Smooth muscle cell (in vitro differentiated cells): ENCODE data around the gene RGP1. TPM values are rescaled to one million over a fixed set of nuclear protein-coding genes. Genes with fewer than 3 reads are reported as not detected.
A peak's percentile ranks its signal among the peaks of the same experiment; 100 is the strongest.

Experiments
- DNase-seq: peaks from one replicate; lab custom pipeline; 2025; ENCODE audit not compliant: unreplicated experiment; lab: John Stamatoyannopoulos, UW
- H2AFZ ChIP-seq: fragments of 200-600 bp; sonication (generic); 2 replicates; pipeline ENCODE4 v1.6.0; 2016; ENCODE audit warnings: antibody characterized with exemption, low read depth, mild to moderate bottlenecking
- H3F3A ChIP-seq: fragments of 200-600 bp; sonication (generic); 2 replicates; pipeline ENCODE4 v1.6.0; 2017; ENCODE audit warnings: antibody characterized with exemption, low read depth
- H3K27ac ChIP-seq: fragments of 200-600 bp; sonication (generic); 2 replicates; pipeline ENCODE4 v1.5.1; 2016; ENCODE audit warnings: low read depth, mild to moderate bottlenecking
- H3K27me3 ChIP-seq: fragments of 200-600 bp; sonication (generic); 2 replicates; pipeline ENCODE4 v1.6.1; 2016; ENCODE audit warnings: low read depth, mild to moderate bottlenecking
- H3K36me3 ChIP-seq: fragments of 200-600 bp; sonication (generic); 2 replicates; pipeline ENCODE4 v1.5.1; 2016; ENCODE audit warnings: low read depth
- H3K4me1 ChIP-seq: fragments of 200-600 bp; sonication (generic); 2 replicates; pipeline ENCODE4 v1.5.1; 2016; ENCODE audit warnings: low read depth
- H3K4me2 ChIP-seq: fragments of 200-600 bp; sonication (generic); 2 replicates; pipeline ENCODE4 v1.6.0; 2016; ENCODE audit warnings: mild to moderate bottlenecking
- H3K4me3 ChIP-seq: fragments of 200-600 bp; sonication (generic); 2 replicates; pipeline ENCODE4 v1.5.1; 2016; ENCODE audit warnings: mild to moderate bottlenecking
- H3K79me2 ChIP-seq: fragments of 200-600 bp; sonication (generic); 2 replicates; pipeline ENCODE4 v1.6.0; 2016; ENCODE audit warnings: low read depth, mild to moderate bottlenecking
- H3K9ac ChIP-seq: fragments of 200-600 bp; sonication (generic); 2 replicates; pipeline ENCODE4 v1.6.0; 2016; ENCODE audit warnings: low read depth
- H3K9me3 ChIP-seq: fragments of 200-600 bp; sonication (generic); replicated peaks from 2 replicates; pipeline ENCODE4 v1.5.1; 2016; ENCODE audit warnings: low read depth
- H4K20me1 ChIP-seq: fragments of 200-600 bp; sonication (generic); 2 replicates; pipeline ENCODE4 v1.6.0; 2016; ENCODE audit warnings: low read depth
- WGBS: methylation state at CpG from one replicate; pipeline ENCODE4 v1.1.7; 2016; ENCODE audit warnings: low lambda C conversion rate; 5-methylcytosine and 5-hydroxymethylcytosine counted together
- polyA plus RNA-seq: library from polyadenylated mRNA; unstranded; fragments of >200 nt; fragmentation: Nextera tagmentation; extraction: Ambion mirVana; gene quantifications from 2 replicates; pipeline ENCODE4 v1.2.1, GENCODE V29; 2016
- total RNA-seq: library from RNA; depleted of rRNA; stranded (reverse); fragments of >200 nt; gene quantifications from 2 replicates; pipeline ENCODE4 v1.2.3, GENCODE V29; 2014
- TF ChIP-seq, protein P1 (sequence below): fragments of 200-600 bp; sonication (generic); IDR thresholded peaks from 2 replicates; pipeline ENCODE4 v1.5.1; 2017; ENCODE audit warnings: borderline replicate concordance, mild to moderate bottlenecking, antibody characterized with exemption; ENCODE audit not compliant: insufficient read depth, poor library complexity, severe bottlenecking

The RGP1 gene
- total and polyA plus RNA-seq, 2 experiments from 2014 or later, result 12.8 to 15.3 TPM

DNA sequence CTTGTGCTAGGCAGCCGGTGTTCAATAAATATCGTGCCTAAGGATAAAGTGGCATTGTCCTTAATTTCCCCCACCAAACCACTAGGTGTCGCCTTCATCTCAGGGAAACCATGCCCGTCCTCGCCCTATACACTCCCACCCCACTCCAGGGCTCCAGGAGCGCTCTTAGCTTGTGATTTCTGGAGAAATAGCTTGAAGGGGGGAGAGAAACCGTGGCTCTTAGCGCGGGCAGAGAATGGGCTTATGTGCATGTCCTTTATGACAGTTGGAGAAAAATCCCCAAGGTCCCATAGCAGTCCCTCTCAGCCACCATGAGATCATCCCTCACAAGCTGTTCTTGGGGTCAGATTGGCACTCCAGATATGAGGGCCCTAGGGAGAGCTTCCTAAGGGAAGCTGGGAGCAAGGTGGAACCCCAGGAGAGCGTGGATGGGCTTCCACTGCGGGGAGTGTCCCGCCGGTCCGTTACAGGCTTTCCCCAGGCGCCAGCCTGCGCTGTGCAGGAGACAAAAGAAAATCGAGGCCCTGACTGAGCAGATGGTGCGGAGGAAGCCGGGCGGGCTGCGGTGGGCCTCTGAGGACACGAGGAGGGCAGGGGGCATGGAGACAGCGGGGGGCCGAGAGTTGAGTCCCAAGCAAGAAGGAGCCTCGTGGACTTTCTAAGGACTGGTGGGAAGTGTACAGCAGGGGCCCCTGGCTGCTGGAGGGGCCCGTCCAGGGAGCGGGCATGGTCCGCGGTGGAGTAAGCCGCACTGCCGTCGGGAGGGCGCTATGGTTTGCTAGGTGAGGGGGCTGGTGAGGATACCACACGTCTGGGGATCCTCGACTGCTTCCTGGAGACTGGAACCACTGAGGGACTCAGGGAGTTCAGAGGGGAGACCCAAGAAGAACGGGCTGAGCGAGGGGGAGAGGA lies 41.6 kb downstream of the RGP1 start:
- TF ChIP-seq, protein P1, sequence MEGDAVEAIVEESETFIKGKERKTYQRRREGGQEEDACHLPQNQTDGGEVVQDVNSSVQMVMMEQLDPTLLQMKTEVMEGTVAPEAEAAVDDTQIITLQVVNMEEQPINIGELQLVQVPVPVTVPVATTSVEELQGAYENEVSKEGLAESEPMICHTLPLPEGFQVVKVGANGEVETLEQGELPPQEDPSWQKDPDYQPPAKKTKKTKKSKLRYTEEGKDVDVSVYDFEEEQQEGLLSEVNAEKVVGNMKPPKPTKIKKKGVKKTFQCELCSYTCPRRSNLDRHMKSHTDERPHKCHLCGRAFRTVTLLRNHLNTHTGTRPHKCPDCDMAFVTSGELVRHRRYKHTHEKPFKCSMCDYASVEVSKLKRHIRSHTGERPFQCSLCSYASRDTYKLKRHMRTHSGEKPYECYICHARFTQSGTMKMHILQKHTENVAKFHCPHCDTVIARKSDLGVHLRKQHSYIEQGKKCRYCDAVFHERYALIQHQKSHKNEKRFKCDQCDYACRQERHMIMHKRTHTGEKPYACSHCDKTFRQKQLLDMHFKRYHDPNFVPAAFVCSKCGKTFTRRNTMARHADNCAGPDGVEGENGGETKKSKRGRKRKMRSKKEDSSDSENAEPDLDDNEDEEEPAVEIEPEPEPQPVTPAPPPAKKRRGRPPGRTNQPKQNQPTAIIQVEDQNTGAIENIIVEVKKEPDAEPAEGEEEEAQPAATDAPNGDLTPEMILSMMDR, result peak; percentile 84

DNA sequence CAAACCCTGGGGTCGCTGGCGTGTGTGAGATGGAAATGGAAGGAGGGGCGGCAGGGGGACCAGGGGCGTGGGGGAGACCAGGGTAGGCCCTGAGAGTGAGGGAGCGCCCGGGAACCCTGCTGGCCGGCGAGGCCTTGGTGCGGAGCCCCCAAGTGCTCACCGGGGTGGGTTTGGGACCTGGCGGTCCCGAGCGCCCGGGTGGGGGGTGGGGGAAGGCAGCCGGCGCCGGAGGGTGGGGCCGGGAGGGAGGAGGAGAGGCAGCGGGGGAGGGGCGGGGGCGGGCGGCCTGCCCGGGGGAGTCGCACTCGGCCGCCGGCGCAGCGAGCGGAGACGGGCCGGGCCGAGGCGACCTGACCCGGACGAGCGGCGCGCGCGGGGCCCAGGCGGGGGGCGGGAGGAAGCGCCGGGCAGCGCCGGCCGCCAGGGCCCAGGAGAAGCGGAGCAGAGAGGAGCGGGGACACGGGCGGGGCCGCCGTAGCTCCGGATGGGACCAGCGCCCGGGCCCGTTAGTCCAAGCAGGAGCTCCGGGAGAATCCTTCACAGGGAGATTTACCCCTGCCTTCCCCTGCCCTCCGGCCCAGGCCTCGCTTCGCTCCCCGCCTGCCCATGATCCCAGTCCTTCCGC lies 42.3 kb downstream of the RGP1 start, which contains the start of gene NPR2:
NPR2 (plus strand) TSS at position 295 of the 625 bp plus-strand sequence. CDS start 818 bp downstream, outside the sequence.
- peaks cover 12% of the 10 kb centered on the region for H3K4me1 ChIP-seq
- TF ChIP-seq, protein P1, result no peak
- no peaks in the 10 kb centered on the region for H3K36me3 ChIP-seq
- no peak within 1 kb of the TSS for H3K27ac ChIP-seq
- H3F3A ChIP-seq, result no peaks in the 10 kb centered on the region
- peak; percentile 27 for DNase-seq
- no peaks in the 10 kb centered on the region for H4K20me1 ChIP-seq
- peak within 1 kb of the TSS; percentile 57 for H3K4me3 ChIP-seq
- H3K9me3 ChIP-seq, result no peaks in the 10 kb centered on the region
- H2AFZ ChIP-seq, result peak within 1 kb of the TSS; percentile 87
- H3K79me2 ChIP-seq, result no peaks in the 10 kb centered on the region
- no peaks in the 10 kb centered on the region for H3K27me3 ChIP-seq
- WGBS, result 2% methylated on average over 29 of the region's 64 CpGs
- peak within 1 kb of the TSS; percentile 47 for H3K9ac ChIP-seq
- peak within 1 kb of the TSS; percentile 91 for H3K4me2 ChIP-seq

More for the DNA sequence above, 41.6 kb downstream of the RGP1 start:
- peak; percentile 17 for DNase-seq
- H4K20me1 ChIP-seq, result no peaks in the 10 kb centered on the region
- no peaks in the 10 kb centered on the region for H3F3A ChIP-seq
- H3K79me2 ChIP-seq, result no peaks in the 10 kb centered on the region
- peak overlapping the region; percentile 57 for H3K4me3 ChIP-seq
- H2AFZ ChIP-seq, result peak overlapping the region; percentile 87
- no peak overlapping the region for H3K27ac ChIP-seq
- H3K27me3 ChIP-seq, result no peaks in the 10 kb centered on the region
- H3K9ac ChIP-seq, result no peak overlapping the region
- H3K4me1 ChIP-seq, result peaks cover 12% of the 10 kb centered on the region
- no peaks in the 10 kb centered on the region for H3K9me3 ChIP-seq
- 24% methylated on average over 34 of the region's 37 CpGs for WGBS
- H3K36me3 ChIP-seq, result no peaks in the 10 kb centered on the region
- H3K4me2 ChIP-seq, result peak overlapping the region; percentile 91

DNA sequence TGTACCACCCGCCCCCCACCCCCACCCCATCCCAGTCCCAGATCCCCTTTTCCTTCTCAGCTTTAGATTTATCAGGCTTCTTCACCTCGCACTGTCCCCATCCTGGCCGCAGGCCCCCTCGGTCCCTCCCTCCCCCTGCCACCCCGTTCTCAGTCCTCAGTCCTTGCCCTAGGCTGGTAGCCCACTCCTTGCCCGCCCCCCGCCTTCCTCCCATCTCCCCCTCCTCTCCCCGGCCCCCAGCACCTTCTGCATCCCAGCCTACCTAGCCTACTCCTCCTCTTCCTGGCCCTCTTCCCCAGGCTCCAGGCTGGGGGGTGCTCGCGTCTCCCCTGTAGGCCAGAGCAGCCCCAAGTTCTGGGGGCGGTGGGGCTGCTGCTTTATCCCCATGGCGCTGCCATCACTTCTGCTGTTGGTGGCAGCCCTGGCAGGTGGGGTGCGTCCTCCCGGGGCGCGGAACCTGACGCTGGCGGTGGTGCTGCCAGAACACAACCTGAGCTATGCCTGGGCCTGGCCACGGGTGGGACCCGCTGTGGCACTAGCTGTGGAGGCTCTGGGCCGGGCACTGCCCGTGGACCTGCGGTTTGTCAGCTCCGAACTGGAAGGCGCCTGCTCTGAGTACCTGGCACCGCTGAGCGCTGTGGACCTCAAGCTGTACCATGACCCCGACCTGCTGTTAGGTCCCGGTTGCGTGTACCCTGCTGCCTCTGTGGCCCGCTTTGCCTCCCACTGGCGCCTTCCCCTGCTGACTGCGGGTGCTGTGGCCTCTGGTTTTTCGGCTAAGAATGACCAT lies 43.1 kb downstream of the RGP1 start:
- Histone ChIP-seq H3K4me1 (peaks cover 12% of the 10 kb centered on the region), H3K9ac (no peak overlapping the region), H2AFZ (no peak overlapping the region), H3K4me2 (peak overlapping the region; percentile 91), H3K9me3 (no peaks in the 10 kb centered on the region), H3K27me3 (no peaks in the 10 kb centered on the region), H3K79me2 (no peaks in the 10 kb centered on the region), H3K4me3 (peak overlapping the region; percentile 57), H3K27ac (no peak overlapping the region), H3F3A (no peaks in the 10 kb centered on the region), H3K36me3 (no peaks in the 10 kb centered on the region), H4K20me1 (no peaks in the 10 kb centered on the region)
- 87% methylated on average over 33 of the region's 34 CpGs for WGBS
- TF ChIP-seq, protein P1, result no peak
- DNase-seq, result no peak
